Middle frontal gyrus (tissue), 1 donor: ENCODE results near the gene PIK3IP1.

Source experiments
- DNase-seq: peaks from one replicate; pipeline ENCODE4 v3.0.0-alpha.2; 2015; ENCODE audit warnings: low spot score; ENCODE audit errors: extremely low spot score

The PIK3IP1 gene

GRCh38 chr22:31313366-31314147 lies 21.3 kb upstream of the PIK3IP1 start:
- peak; percentile 48 for DNase-seq

GRCh38 chr22:31308181-31308580 lies 15.9 kb upstream of the PIK3IP1 start:
- no peak for DNase-seq

GRCh38 chr22:31305194-31305593 lies 12.9 kb upstream of the PIK3IP1 start:
- DNase-seq: no peak

- no peak for DNase-seq
Measured at GRCh38 chr22:31302537-31302936, 10.2 kb upstream of the PIK3IP1 start.

GRCh38 chr22:31302006-31302405 lies 9.7 kb upstream of the PIK3IP1 start:
- DNase-seq: no peak

- no peak for DNase-seq
Measured at GRCh38 chr22:31300896-31301295, 8.6 kb upstream of the PIK3IP1 start.

GRCh38 chr22:31295831-31296657 lies 3.8 kb upstream of the PIK3IP1 start:
- DNase-seq: no peak

- no peak for DNase-seq
Measured at GRCh38 chr22:31295360-31295759, 3.1 kb upstream of the PIK3IP1 start.

GRCh38 chr22:31291481-31292235 lies 630 bp downstream of the PIK3IP1 start:
- DNase-seq: no peak

- DNase-seq: peak; percentile 93
Measured at GRCh38 chr22:31290494-31291471, 1.5 kb downstream of the PIK3IP1 start.

GRCh38 chr22:31289344-31289743 lies 2.9 kb downstream of the PIK3IP1 start:
- DNase-seq: no peak

- DNase-seq: no peak
Measured at GRCh38 chr22:31288496-31289240, 3.6 kb downstream of the PIK3IP1 start.

GRCh38 chr22:31287818-31288495 lies 4.3 kb downstream of the PIK3IP1 start:
- DNase-seq: no peak

GRCh38 chr22:31286360-31287255 lies 5.7 kb downstream of the PIK3IP1 start:
- no peak for DNase-seq

GRCh38 chr22:31284281-31285155 lies 7.8 kb downstream of the PIK3IP1 start:
- DNase-seq: no peak

GRCh38 chr22:31282748-31283468 lies 9.4 kb downstream of the PIK3IP1 start:
- DNase-seq: no peak

- no peak for DNase-seq
Measured at GRCh38 chr22:31281733-31282132, 10.6 kb downstream of the PIK3IP1 start.
